Common myeloid progenitor, CD34-positive (primary cell): ENCODE measurements around the gene MACROD2.

Experiments
- CTCF ChIA-PET: fragments of 350-600 bp; sonication (Branson Sonifier 250); formaldehyde crosslinking; loops from one replicate; lab custom pipeline; 2021; ENCODE audit warnings: antibody characterized with exemption; lab: Charles Lee
- POLR2A ChIA-PET: fragments of 350-600 bp; sonication (Branson Sonifier 250); formaldehyde crosslinking; loops from one replicate; lab custom pipeline; 2021; ENCODE audit warnings: antibody characterized with exemption; lab: Charles Lee
- DNase-seq, 3 donors: peaks; one replicate each; pipeline versions ENCODE4 v3.0.0 to v3.0.0-alpha.2; 2013
- H3K27ac ChIP-seq, 2 experiments: 1 replicate in 1 of 2; 2 replicates in 1 of 2; pipeline ENCODE4 v1.7.0; 2013; ENCODE audit warnings: inconsistent platforms in 2 of 2, low read length in 2 of 2, mild to moderate bottlenecking in 2 of 2, low read depth in 1 of 2, moderate library complexity in 1 of 2; ENCODE audit not compliant: severe bottlenecking in 2 of 2, insufficient read depth in 1 of 2, poor library complexity in 1 of 2
- H3K27me3 ChIP-seq, 5 experiments: replicated peaks in 2 of 5; 1 replicate in 3 of 5; 2 replicates in 2 of 5; pipeline versions ENCODE4 v1.6.1 to v1.7.0; 2013; ENCODE audit warnings: low read length in 4 of 5, mild to moderate bottlenecking in 2 of 5, moderate library complexity in 2 of 5, inconsistent platforms in 1 of 5; ENCODE audit not compliant: insufficient read depth in 5 of 5, control insufficient read depth in 4 of 5
- H3K36me3 ChIP-seq, 4 experiments: 1 replicate in 2 of 4; 2 replicates in 2 of 4; pipeline versions ENCODE4 v1.6.1 to v1.7.0; 2013; ENCODE audit warnings: low read length in 3 of 4, control low read depth in 1 of 4, mild to moderate bottlenecking in 1 of 4; ENCODE audit not compliant: control insufficient read depth in 4 of 4, insufficient read depth in 4 of 4
- H3K4me1 ChIP-seq, 4 experiments: 1 replicate in 3 of 4; 2 replicates in 1 of 4; pipeline versions ENCODE4 v1.6.1 to v1.7.1; 2013; ENCODE audit warnings: low read length in 3 of 4, mild to moderate bottlenecking in 3 of 4, control low read depth in 1 of 4, inconsistent platforms in 1 of 4, moderate library complexity in 1 of 4; ENCODE audit not compliant: control insufficient read depth in 4 of 4, insufficient read depth in 4 of 4; ENCODE audit errors: control extremely low read depth in 1 of 4
- H3K4me3 ChIP-seq, 7 experiments: 1 replicate in 4 of 7; 2 replicates in 3 of 7; pipeline versions ENCODE4 v1.5.1 to v1.7.0; 2013; ENCODE audit warnings: mild to moderate bottlenecking in 7 of 7, low read length in 6 of 7, moderate library complexity in 6 of 7, inconsistent platforms in 2 of 7, low read depth in 2 of 7, control low read depth in 1 of 7; ENCODE audit not compliant: insufficient read depth in 4 of 7, control insufficient read depth in 1 of 7; ENCODE audit errors: extremely low read depth in 1 of 7
- H3K9me3 ChIP-seq, 5 experiments: 1 replicate in 4 of 5; 2 replicates in 1 of 5; pipeline versions ENCODE4 v1.6.1 to v1.7.1; 2013; ENCODE audit warnings: low read length in 4 of 5, mild to moderate bottlenecking in 2 of 5, inconsistent platforms in 1 of 5, low read depth in 1 of 5, moderate library complexity in 1 of 5; ENCODE audit not compliant: control insufficient read depth in 4 of 5, insufficient read depth in 2 of 5; ENCODE audit errors: control extremely low read depth in 1 of 5
- WGBS: methylation state at CpG from one replicate; pipeline ENCODE4 v1.1.5; 2013; ENCODE audit not compliant: insufficient coverage; 5-methylcytosine and 5-hydroxymethylcytosine counted together

The MACROD2 gene

DNA sequence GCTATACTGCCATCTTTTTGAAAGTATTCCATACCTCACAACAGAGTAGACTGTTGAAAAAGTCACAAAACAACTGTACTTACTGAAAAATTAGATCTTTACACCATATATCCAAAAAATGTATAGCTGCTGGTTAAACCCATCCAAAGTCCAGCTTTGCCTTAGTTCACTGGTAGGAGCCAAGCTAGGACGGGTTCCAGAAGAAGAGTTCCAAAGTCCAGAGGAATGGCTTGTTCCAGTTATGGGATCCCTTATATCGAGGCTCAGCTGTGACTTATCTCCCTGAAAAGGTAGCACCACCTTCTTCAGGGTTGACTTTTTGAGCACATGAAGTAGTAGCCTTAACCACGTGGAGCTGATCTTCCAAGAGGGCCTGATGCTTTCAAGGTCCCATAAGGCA is 578.4 kb downstream of the MACROD2 start:
- H3K36me3 ChIP-seq = no peaks in the 10 kb centered on the region
- H3K4me3 ChIP-seq = no peak overlapping the region
- no peaks in the 10 kb centered on the region for H3K27me3 ChIP-seq
- no peaks in the 10 kb centered on the region for H3K4me1 ChIP-seq
- 89% methylated on average over 3 of the region's 3 CpGs for WGBS
- H3K27ac ChIP-seq = no peak overlapping the region
- POLR2A ChIA-PET = no interaction called here
- no peaks in the 10 kb centered on the region for H3K9me3 ChIP-seq
- CTCF ChIA-PET = no interaction called here
- no peak for DNase-seq

DNA sequence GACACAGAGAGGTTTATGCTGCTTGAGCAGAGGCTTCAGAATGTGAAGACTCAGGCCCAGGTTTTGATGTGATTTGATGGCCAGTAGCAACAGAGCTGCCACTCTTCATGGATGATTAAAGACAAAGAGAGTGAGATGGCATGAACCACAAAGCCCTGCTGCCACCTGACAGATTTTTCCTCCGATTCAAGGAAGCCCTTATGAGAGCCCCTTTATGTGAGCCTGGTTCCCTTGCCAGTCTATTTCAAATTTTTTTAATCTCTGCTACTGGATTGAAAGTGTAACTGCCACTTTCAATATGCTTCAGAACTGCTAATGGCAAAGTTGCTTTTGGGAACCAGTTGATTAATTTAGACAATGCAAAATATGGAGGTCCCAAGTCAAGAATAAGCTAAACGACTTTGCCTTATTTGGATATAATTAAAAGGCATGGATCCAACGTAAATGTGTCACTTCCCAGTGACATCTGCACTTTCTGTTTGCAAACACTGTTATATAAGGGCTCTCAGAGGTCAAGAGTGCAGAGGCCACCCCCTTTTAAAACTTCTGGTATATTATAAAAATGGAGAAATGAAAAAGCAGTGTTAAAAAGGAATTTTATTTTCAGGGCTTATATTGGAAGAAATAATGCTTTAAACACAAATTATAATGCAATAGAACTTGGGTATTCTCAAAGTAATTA is 581.0 kb downstream of the MACROD2 start:
- DNase-seq = no peak
- 91% methylated on average over 3 of the region's 3 CpGs for WGBS
- CTCF ChIA-PET = no interaction called here
- Histone ChIP-seq H3K27me3 (no peaks in the 10 kb centered on the region), H3K9me3 (no peaks in the 10 kb centered on the region), H3K36me3 (no peaks in the 10 kb centered on the region), H3K4me1 (no peaks in the 10 kb centered on the region), H3K27ac (no peak overlapping the region), H3K4me3 (no peak overlapping the region)
- POLR2A ChIA-PET = no interaction called here

GRCh38 chr20:14580418-14581074 is 585.2 kb downstream of the MACROD2 start:
- ChIA-PET POLR2A (no interaction called here), CTCF (no interaction called here)
- Histone ChIP-seq H3K27me3 (no peaks in the 10 kb centered on the region), H3K4me3 (no peak overlapping the region), H3K27ac (no peak overlapping the region), H3K9me3 (no peaks in the 10 kb centered on the region), H3K4me1 (no peaks in the 10 kb centered on the region), H3K36me3 (no peaks in the 10 kb centered on the region)
- WGBS = 83% methylated on average over 1 of the region's 4 CpGs
- no peak for DNase-seq

- Histone ChIP-seq H3K4me1 (no peaks in the 10 kb centered on the region), H3K27ac (no peak overlapping the region), H3K36me3 (no peaks in the 10 kb centered on the region), H3K4me3 (no peak overlapping the region), H3K27me3 (no peaks in the 10 kb centered on the region), H3K9me3 (no peaks in the 10 kb centered on the region)
- no peak for DNase-seq
- CTCF ChIA-PET = no interaction called here
- POLR2A ChIA-PET = no interaction called here
- 98% methylated on average over 3 of the region's 3 CpGs for WGBS
These were observed 586.4 kb downstream of the MACROD2 start for GRCh38 chr20:14581731-14582130.

DNA sequence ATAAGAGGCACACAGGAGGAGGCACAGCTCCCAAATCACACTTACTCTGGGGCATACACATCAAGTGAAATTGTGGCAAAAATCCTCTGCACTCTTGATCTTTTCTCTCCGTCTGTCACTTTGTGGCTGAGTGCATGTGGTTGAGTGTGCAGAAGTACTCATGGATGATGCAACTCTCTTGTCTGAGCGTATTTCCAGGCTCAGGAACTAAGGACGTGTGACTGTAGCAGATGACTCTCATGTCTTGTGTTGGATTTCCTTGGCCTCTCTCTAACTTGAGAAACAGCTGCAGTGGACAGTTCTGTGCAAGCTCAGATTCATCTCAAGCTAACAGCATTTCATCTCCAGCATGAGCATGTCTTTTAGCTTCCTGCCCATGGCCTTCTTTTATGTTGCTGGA is 587.5 kb downstream of the MACROD2 start:
- Histone ChIP-seq H3K27ac (no peak overlapping the region), H3K27me3 (no peaks in the 10 kb centered on the region), H3K36me3 (no peaks in the 10 kb centered on the region), H3K9me3 (no peaks in the 10 kb centered on the region), H3K4me1 (no peaks in the 10 kb centered on the region), H3K4me3 (no peak overlapping the region)
- ChIA-PET POLR2A (no interaction called here), CTCF (no interaction called here)
- DNase-seq = no peak
- 44% methylated on average over 2 of the region's 3 CpGs for WGBS

- Histone ChIP-seq H3K27me3 (no peaks in the 10 kb centered on the region), H3K9me3 (no peaks in the 10 kb centered on the region), H3K4me1 (no peaks in the 10 kb centered on the region), H3K36me3 (no peaks in the 10 kb centered on the region), H3K27ac (no peak overlapping the region), H3K4me3 (no peak overlapping the region)
- DNase-seq = no peak
- no CpG with 5 or more reads among the region's 1 CpG for WGBS
- CTCF ChIA-PET = no interaction called here
- POLR2A ChIA-PET = no interaction called here
These were observed 588.1 kb downstream of the MACROD2 start for GRCh38 chr20:14583413-14583812.

DNA sequence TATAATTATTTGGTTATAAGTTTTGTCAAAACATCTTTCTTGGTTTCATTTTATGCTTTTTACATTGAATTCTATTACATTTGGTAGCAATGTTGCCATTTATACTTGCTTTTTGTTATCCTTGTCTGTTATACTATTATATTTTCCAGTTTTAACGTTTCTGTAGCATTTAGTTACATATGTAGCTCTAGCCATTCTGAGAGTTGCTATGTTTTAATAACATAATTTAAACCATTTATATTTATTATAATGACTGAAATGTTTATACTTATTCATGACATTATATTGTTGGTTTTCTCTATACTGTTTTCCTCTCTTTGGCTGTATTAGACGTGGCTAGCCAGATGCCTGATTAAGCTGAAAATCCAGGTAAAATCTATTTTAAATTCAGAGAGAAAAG is 594.1 kb downstream of the MACROD2 start:
- Histone ChIP-seq H3K27ac (no peak overlapping the region), H3K9me3 (peaks cover 0 to 1% (median 0%) of the 10 kb centered on the region in 5 experiments), H3K4me1 (no peaks in the 10 kb centered on the region), H3K36me3 (no peaks in the 10 kb centered on the region), H3K4me3 (no peak overlapping the region), H3K27me3 (no peaks in the 10 kb centered on the region)
- CTCF ChIA-PET = no interaction called here
- POLR2A ChIA-PET = interaction anchor here (0.6 kb wide), 1 partner anchor 176 kb away, joined by 3 read pairs; no protein-coding TSS in a partner anchor
- WGBS = no CpG with 5 or more reads among the region's 2 CpGs
- DNase-seq = no peak
